Choroid plexus epithelial cell (primary cell): Measurements from ENCODE around the gene APRT.
A peak's percentile ranks its signal among the peaks of the same experiment; 100 is the strongest.

Experiments used
- DNase-seq: peaks from one replicate; pipeline ENCODE4 v3.0.0-alpha.2; 2010; ENCODE audit warnings: low read depth
- H3K4me3 ChIP-seq: 2 replicates; pipeline ENCODE4 v1.5.1; 2011; ENCODE audit warnings: low read depth, mild to moderate bottlenecking, control low read depth, low read length, moderate library complexity
- CTCF ChIP-seq: conservative IDR thresholded peaks from 2 replicates; pipeline ENCODE4 v1.5.1; 2011; ENCODE audit warnings: low read depth, mild to moderate bottlenecking, control low read depth, inconsistent platforms, low read length, moderate library complexity

Gene APRT

GRCh38 chr16:88787579-88788314, 24.0 kb downstream of the APRT start:
- H3K4me3 ChIP-seq = no peak overlapping the region
- no peak for TF ChIP-seq CTCF
- DNase-seq = no peak

GRCh38 chr16:88785106-88785924, 26.4 kb downstream of the APRT start, which contains the start of gene PIEZO1:
Gene PIEZO1 (minus strand): TSS chr16:88785220. CDS start chr16:88784964, 256 bp downstream.
- TF ChIP-seq CTCF = peak; percentile 72
- peak within 1 kb of the TSS; percentile 65 for H3K4me3 ChIP-seq
- peak; percentile 66 for DNase-seq

- TF ChIP-seq CTCF = no peak
- H3K4me3 ChIP-seq = peak overlapping the region; percentile 65
- DNase-seq = no peak
These were observed 26.9 kb downstream of the APRT start for GRCh38 chr16:88784856-88785105.

GRCh38 chr16:88784074-88784855, 27.5 kb downstream of the APRT start:
- peak overlapping the region; percentile 65 for H3K4me3 ChIP-seq
- peak; percentile 68 for TF ChIP-seq CTCF

GRCh38 chr16:88783391-88784073, 28.2 kb downstream of the APRT start:
- DNase-seq = peak; percentile 35
- TF ChIP-seq CTCF = no peak
- peak overlapping the region; percentile 65 for H3K4me3 ChIP-seq

More at GRCh38 chr16:88784074-88784855, 27.5 kb downstream of the APRT start:
- peak; percentile 74 for DNase-seq
